WTC11 (cell line): ENCODE results near the gene KIAA1755. TPM values are rescaled to one million over a fixed set of nuclear protein-coding genes. Genes with fewer than 3 reads are reported as not detected.

Source experiments
- ATAC-seq: fragments of 200-7000 bp; cut with Tn5 transposase; 2 replicates; pipeline ENCODE4 v1.10.0; 2021; ENCODE audit warnings: mild to moderate bottlenecking, moderate library complexity
- CTCF ChIA-PET: fragments of 300-600 bp; sonication (Branson Sonifier 250); formaldehyde crosslinking; loops from one replicate; lab custom pipeline; 2021; ENCODE audit warnings: antibody characterized with exemption; lab: Charles Lee
- POLR2A ChIA-PET: fragments of 350-600 bp; sonication (Branson Sonifier 250); formaldehyde crosslinking; loops from one replicate; lab custom pipeline; 2021; ENCODE audit warnings: antibody characterized with exemption; lab: Charles Lee
- DNase-seq: peaks from one replicate; pipeline ENCODE4 v3.0.0; 2021; ENCODE audit warnings: low spot score
- H3K27ac Mint-ChIP-seq: 2 replicates; pipeline ENCODE4 v1.8.0; 2021; ENCODE audit warnings: mixed read lengths
- H3K27me3 Mint-ChIP-seq: 2 replicates; pipeline ENCODE4 v1.8.0; 2021; ENCODE audit warnings: low read depth, mild to moderate bottlenecking, moderate library complexity, mixed read lengths
- H3K36me3 Mint-ChIP-seq: 2 replicates; pipeline ENCODE4 v1.8.0; 2021; ENCODE audit warnings: mixed read lengths
- H3K4me1 Mint-ChIP-seq: 2 replicates; pipeline ENCODE4 v1.8.0; 2022; ENCODE audit warnings: mixed read lengths
- H3K4me3 Mint-ChIP-seq: 2 replicates; pipeline ENCODE4 v1.8.0; 2021; ENCODE audit warnings: mild to moderate bottlenecking, moderate library complexity, mixed read lengths
- H3K9me3 Mint-ChIP-seq: 2 replicates; pipeline ENCODE4 v1.8.0; 2021; ENCODE audit warnings: mixed read lengths
- E2F1 ChIP-seq: sonication (generic); formaldehyde crosslinking; IDR thresholded peaks from 2 replicates; pipeline ENCODE4 v1.8.0; 2022; ENCODE audit warnings: mild to moderate bottlenecking, missing genetic modification reagents
- E2F5 ChIP-seq: sonication (generic); formaldehyde crosslinking; IDR thresholded peaks from 2 replicates; pipeline ENCODE4 v1.8.1; 2022; ENCODE audit warnings: mild to moderate bottlenecking, moderate library complexity, missing genetic modification reagents
- ESRRA ChIP-seq: sonication (generic); formaldehyde crosslinking; IDR thresholded peaks from 2 replicates; pipeline ENCODE4 v1.8.1; 2022; ENCODE audit warnings: mild to moderate bottlenecking, missing genetic modification reagents, borderline replicate concordance
- FOXP4 ChIP-seq: sonication (generic); formaldehyde crosslinking; IDR thresholded peaks from 2 replicates; pipeline ENCODE4 v1.8.0; 2022; ENCODE audit warnings: mild to moderate bottlenecking, missing genetic modification reagents
- GTF2I ChIP-seq: fragments of 250-450 bp; sonication (Bioruptor Pico); conservative IDR thresholded peaks from 2 replicates; pipeline ENCODE4 v1.4.0; 2021; ENCODE audit warnings: mild to moderate bottlenecking
- HMGA2 ChIP-seq: fragments of 250-450 bp; sonication (Bioruptor Pico); IDR thresholded peaks from 2 replicates; pipeline ENCODE4 v1.4.0; 2021; ENCODE audit warnings: mild to moderate bottlenecking, moderate library complexity
- IRF2 ChIP-seq: sonication (generic); formaldehyde crosslinking; IDR thresholded peaks from 2 replicates; pipeline ENCODE4 v1.8.0; 2022; ENCODE audit warnings: low read depth, missing genetic modification reagents, borderline replicate concordance
- JAZF1 ChIP-seq: fragments of 250-450 bp; sonication (Bioruptor Pico); IDR thresholded peaks from 2 replicates; pipeline ENCODE4 v1.9.0; 2021; ENCODE audit warnings: moderate library complexity, mild to moderate bottlenecking, inconsistent platforms
- KAT7 ChIP-seq: sonication (generic); formaldehyde crosslinking; IDR thresholded peaks from 2 replicates; pipeline ENCODE4 v1.8.1; 2023; ENCODE audit warnings: missing genetic modification reagents, mild to moderate bottlenecking, borderline replicate concordance
- MLX ChIP-seq: sonication (generic); formaldehyde crosslinking; IDR thresholded peaks from 2 replicates; pipeline ENCODE4 v1.8.1; 2023; ENCODE audit warnings: mild to moderate bottlenecking, missing genetic modification reagents, moderate library complexity
- NFYB ChIP-seq: sonication (generic); formaldehyde crosslinking; conservative IDR thresholded peaks from 2 replicates; pipeline ENCODE4 v1.8.0; 2022; ENCODE audit warnings: low read depth, missing genetic modification reagents
- PRRX2 ChIP-seq: fragments of 250-450 bp; sonication (Bioruptor Pico); IDR thresholded peaks from 2 replicates; pipeline ENCODE4 v1.8.0; 2021; ENCODE audit warnings: mild to moderate bottlenecking
- SMAD3 ChIP-seq: sonication (generic); formaldehyde crosslinking; IDR thresholded peaks from 2 replicates; pipeline ENCODE4 v1.8.0; 2022; ENCODE audit warnings: missing genetic modification reagents, mild to moderate bottlenecking, borderline replicate concordance
- STAT6 ChIP-seq: sonication (generic); formaldehyde crosslinking; conservative IDR thresholded peaks from 2 replicates; pipeline ENCODE4 v1.8.1; 2023; ENCODE audit warnings: mild to moderate bottlenecking, low read depth, missing genetic modification reagents, moderate library complexity
- ZNF219 ChIP-seq: sonication (generic); formaldehyde crosslinking; IDR thresholded peaks from 2 replicates; pipeline ENCODE4 v1.8.0; 2023; ENCODE audit warnings: missing genetic modification reagents, mild to moderate bottlenecking, borderline replicate concordance
- total RNA-seq: library from RNA; stranded (reverse); gene quantifications from 3 replicates; pipeline ENCODE4 v1.2.3, GENCODE V29; 2021

Gene KIAA1755
- total RNA-seq, 1 experiment from 2014 or later: 0.50 TPM

GRCh38 chr20:38266426-38266825 lies 5.9 kb upstream of the KIAA1755 start (continued):
- no peak for TF ChIP-seq E2F1 (CRISPR knock-in tag)

GRCh38 chr20:38262931-38263330 lies 2.4 kb upstream of the KIAA1755 start:
- H3K4me1 Mint-ChIP-seq: peaks cover 10% of the 10 kb centered on the region
- ChIA-PET CTCF (no interaction called here), POLR2A (no interaction called here)
- DNase-seq (no peak), ATAC-seq (no peak)
- H3K36me3 Mint-ChIP-seq: no peaks in the 10 kb centered on the region
- TF ChIP-seq PRRX2 (CRISPR knock-in tag) (no peak), KAT7 (CRISPR knock-in tag) (no peak), IRF2 (no peak), ZNF219 (CRISPR knock-in tag) (no peak), SMAD3 (CRISPR knock-in tag) (no peak), E2F1 (CRISPR knock-in tag) (no peak), E2F5 (CRISPR knock-in tag) (no peak), HMGA2 (CRISPR knock-in tag) (no peak), FOXP4 (CRISPR knock-in tag) (no peak), MLX (CRISPR knock-in tag) (no peak)
- H3K9me3 Mint-ChIP-seq: no peaks in the 10 kb centered on the region
- no peak overlapping the region for H3K27ac Mint-ChIP-seq
- H3K27me3 Mint-ChIP-seq: peaks cover 35% of the 10 kb centered on the region
- H3K4me3 Mint-ChIP-seq: no peak overlapping the region

- Mint-ChIP-seq H3K36me3 (no peaks in the 10 kb centered on the region), H3K4me3 (peak overlapping the region; percentile 67), H3K4me1 (peaks cover 10% of the 10 kb centered on the region), H3K27ac (no peak overlapping the region), H3K9me3 (no peaks in the 10 kb centered on the region), H3K27me3 (peaks cover 35% of the 10 kb centered on the region)
- DNase-seq (no peak), ATAC-seq (no peak)
- no peak for TF ChIP-seq STAT6
- peak; percentile 87 for TF ChIP-seq GTF2I (CRISPR knock-in tag)
- no peak for TF ChIP-seq ESRRA (CRISPR knock-in tag)
- TF ChIP-seq NFYB (CRISPR knock-in tag): no peak
- no peak for TF ChIP-seq JAZF1 (CRISPR knock-in tag)
- ChIA-PET POLR2A (no interaction called here), CTCF (interaction anchor here (1.2 kb wide), 1 partner anchor 18 kb away, joined by 3 read pairs; no protein-coding TSS in a partner anchor)
Observed at GRCh38 chr20:38261054-38261390, 487 bp upstream of the KIAA1755 start.
